Measurements from ENCODE around the gene CCDC57.

The CCDC57 gene

GRCh38 chr17:82101767-82102679, 110.6 kb downstream of the CCDC57 start:
- no peak for DNase-seq

GRCh38 chr17:82101301-82101715, 111.3 kb downstream of the CCDC57 start:
- no peak for DNase-seq

DNA sequence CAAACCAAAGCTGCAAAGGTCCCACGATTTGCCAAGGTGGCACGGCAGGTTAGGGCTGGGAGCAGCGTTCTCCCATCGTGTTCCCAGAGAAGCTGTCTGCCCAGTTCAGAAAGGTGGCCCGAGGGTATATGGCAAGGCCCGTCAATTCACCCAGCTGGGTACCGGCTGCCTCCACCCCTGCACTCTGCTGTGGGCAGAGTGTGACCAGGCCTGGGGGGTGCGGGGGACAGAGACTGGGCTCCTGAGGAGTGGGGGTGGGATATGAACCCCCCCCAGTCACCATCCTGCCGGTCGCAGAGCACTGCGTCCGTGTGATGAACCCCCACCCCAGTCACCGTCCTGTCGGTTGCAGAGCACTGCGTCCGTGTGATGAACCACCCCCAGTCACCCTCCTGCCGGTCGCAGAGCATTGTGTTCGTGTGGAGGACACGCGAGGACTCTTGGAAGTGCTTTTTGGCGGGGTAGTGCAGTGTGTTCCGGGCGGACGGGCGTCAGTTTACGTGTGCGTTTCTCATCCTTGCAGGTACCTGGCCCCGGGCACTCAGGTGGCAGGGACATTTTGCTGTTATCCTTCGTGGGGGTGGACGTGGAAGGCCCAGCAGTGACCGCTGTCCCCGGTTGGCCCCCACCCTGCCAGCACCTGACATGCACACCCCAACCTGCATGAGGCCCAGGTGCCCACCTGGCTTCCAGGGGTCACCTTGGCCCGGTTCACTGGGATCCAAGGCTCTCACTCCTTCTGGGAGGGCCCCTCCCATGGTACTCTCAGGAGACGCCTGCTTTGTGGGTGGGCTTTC, 111.9 kb downstream of the CCDC57 start:
- no peak for DNase-seq

- no peak for DNase-seq
Observed at GRCh38 chr17:82098939-82099763, 113.5 kb downstream of the CCDC57 start.

- DNase-seq: peak; percentile 95
Observed at GRCh38 chr17:82098169-82098938, 114.3 kb downstream of the CCDC57 start, which contains the start of gene FASN. FASN (minus strand) TSS chr17:82098236; CDS start chr17:82096445, 1,791 bp downstream.

- no peak for DNase-seq
Observed at GRCh38 chr17:82097919-82098168, 114.8 kb downstream of the CCDC57 start.

- DNase-seq: peak; percentile 62
Observed at GRCh38 chr17:82097184-82097918, 115.3 kb downstream of the CCDC57 start.

DNA sequence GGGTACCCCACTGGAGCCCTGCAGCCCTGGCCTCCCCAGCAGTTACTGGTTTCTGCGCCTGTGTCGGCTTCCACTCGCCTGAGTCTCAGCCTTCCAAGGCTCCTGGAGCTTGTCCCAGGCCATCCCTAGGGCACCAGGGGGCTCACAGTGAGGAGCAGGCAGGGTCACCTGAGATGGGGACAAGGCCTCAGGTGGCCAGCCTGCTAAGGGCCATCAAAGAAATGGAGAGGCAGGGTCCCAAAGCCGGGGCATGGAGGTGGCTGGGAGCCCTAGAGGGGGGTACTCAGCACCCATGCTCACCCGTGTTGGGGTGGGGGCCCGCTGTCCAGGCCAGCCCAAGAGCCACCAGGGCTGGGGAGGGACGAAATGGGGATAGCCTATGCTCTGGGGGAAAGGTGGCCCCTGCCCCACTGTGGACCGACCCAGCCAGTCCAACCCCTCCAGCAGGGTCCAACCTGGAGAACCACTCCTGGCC, 115.9 kb downstream of the CCDC57 start:
- no peak for DNase-seq

DNA sequence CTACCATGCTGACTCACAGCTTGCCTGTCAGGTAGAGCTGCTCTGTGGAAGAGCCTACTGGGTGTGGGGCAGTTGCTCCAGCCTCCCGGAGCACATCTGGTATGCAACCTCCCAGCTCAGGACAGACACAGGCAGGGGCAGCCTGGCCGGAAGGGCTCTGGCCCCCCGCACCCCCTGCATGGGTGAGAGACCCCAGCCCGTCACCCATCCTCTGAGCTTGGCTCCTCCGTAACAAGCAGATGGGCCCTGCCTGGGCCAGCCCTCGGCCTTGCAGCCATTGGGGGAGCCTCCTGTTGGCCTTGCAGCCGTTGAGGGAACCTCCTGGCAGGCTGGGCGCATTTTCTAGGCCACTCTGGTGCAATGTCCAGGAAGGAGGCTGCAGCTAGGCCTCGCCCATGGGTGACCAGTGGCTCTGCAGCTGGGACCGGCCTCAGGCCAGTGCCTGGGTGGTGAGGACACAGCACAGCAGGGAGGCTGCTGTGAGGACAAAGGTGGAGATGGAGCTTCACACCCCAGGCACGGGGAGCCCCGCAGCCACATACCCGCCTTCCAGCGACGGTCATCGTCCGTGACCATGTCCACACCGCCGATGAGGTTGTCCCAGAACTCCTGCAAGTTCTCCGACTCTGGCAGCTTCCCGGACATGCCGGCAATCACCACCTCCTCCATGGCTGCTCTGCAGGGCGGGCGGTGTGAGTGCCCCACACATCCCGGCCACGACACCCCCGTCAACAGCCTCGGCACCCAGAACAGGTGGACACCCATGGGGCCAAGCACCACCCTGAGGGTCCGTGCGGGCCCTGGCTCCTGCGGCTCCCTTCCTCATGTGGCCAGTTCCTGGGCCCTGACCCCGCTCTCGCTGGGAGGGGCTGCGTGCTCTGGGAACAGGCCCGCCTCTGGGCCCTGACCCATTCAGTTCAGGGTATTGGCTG, 116.6 kb downstream of the CCDC57 start:
- DNase-seq: no peak

DNA sequence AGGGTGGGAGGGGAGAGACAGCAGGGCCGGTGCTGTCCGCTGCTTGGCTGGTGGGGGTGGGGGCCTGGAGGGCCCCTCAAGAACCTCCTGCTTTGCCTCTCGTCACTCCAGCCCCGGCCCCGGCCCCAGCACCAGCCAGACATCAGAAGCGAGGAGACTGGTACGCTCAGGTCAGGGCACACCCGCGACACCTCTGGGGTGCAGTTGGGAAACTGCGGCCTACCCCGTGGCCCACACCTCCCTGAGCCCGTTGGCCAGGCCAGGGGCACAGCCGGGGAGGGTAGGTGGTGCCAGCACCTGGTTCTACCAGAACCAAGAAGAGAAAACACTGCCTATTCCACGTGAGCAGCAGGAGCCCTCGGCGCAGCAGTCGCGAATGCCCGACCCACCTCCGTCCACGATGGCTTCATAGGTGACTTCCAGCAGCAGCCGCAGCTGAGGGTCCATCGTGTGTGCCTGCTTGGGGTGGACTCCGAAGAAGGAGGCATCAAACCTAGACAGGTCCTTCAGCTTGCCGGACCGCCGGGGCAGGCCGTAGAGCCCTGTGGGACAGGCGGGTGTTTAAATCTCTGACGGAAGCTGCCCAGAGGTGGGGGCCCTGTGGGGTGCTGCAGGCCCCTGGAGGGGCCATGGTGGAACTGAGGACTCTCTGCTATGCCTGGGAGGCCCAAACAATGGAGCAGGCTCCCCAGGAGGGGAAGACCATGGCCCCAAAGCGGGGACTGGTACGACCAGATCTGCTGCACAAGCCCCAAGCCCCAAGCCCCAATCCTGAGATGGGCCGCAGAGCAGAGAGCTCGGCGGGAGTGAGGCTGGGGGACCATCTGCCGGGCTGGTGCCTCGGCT, 117.5 kb downstream of the CCDC57 start:
- no peak for DNase-seq

DNA sequence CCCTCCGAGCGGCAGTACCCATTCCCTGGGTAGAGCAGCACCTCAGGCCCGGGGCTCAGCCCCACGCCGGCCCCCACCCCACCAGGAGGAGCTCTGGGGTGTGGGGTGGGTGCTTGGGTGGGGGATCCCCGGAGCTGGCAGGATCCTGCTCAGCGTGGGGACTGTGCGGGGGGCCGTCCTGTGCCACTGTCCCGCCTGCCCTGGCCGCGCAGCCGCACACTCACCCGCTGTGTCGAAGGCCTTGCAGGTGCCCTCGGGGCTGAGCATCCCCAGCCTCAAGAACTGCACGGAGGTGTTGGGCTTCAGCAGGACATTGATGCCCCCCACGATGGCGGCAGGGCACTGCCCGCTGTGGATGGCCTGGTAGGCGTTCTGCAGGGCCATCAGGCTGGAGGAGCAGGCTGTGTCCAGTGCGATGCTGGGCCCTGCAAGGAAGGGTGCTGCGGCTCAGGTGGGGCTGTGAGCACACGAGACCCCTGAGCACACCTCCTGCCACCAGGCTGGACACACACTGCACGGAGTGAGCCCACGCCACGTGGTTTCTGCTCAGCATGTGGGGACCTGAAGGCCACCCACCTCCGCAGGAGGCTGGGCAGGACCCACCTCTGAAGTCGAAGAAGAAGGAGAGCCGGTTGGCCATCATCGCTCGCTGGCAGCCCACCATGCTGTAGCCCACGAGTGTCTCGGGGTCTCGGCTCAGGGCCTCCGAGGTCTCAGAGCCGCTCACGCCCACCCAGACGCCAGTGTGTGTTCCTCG, 119.5 kb downstream of the CCDC57 start:
- DNase-seq: no peak

GRCh38 chr17:82092628-82092994, 120.0 kb downstream of the CCDC57 start:
- DNase-seq: no peak

GRCh38 chr17:82092094-82092586, 120.5 kb downstream of the CCDC57 start:
- no peak for DNase-seq

DNA sequence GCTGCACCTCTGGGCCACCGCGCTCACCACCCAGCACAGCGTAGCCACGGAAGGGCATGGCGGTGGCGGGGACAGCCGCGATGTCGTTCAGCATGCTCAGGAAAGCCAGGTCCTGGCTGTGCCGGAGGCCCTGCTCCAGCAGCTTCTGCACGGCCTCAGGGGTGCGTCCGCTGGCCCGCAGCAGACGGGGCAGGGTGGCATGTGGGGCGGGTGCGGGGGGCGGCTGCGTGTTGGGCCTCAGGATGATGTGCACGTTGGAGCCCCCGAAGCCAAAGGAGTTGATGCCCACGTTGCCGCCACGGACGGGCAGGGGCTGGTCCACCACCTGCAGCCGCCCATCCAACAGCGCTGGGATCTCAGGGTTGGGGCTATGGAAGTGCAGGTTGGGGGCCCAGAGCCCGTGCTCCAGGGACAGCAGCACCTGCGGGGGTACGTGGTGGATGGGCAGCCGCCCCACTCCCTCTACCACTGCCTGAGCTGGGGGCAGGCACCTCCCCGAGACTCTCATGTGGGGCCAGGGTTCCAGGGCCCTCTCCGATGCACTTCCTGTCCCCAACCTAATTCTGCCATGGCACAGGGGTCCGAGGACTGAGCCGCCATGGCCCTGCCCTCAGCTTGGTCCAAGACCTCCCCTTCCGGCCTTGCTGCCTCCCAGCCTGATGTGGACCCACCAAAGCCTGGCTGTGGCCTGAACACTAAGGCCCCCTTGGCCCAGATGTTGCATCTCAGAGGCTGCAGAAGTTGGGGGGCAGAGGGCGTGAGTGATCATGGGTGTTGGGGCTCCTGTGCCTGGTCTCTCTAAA, 121.2 kb downstream of the CCDC57 start:
- no peak for DNase-seq

DNA sequence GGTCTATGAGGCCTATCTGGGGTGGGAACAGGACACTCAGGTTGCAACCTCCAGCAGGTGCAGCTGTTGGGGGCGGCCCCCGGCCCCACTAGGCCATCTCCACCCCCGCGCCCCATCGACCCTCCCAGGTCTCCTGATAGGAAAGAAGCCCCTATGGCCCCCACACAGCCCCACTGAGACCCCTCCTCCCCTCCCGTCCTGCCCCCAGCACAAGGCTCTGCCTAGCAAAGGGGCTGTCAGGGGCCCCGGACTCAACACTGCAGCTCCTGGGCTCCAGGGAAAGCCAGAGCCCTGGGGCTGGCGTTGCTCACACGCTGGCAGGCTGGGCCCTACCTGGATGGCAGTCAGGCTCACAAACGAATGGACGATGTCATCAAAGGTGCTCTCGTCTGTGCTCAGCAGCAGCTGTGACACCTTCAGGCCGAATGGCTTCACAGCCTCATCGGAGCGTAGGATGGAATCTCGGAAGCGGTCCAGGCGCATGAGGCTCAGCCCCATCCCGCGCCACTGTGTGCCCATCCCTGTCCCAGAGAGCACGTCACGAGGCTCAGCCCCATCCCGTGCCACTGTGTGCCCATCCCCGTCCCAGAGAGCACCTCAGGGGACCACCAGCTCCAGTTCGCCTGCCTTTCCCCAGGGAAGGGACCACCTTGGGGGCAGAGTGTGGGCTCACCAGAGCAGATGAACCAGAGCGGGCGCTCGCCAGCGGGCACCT, 121.9 kb downstream of the CCDC57 start:
- no peak for DNase-seq

GRCh38 chr17:82089723-82090548, 122.7 kb downstream of the CCDC57 start:
- DNase-seq: no peak

Data from retina (tissue), 1 donor.